Right ventricle myocardium superior (tissue), 1 donor: ENCODE results near the gene RFX1. TPM values are rescaled to one million over a fixed set of nuclear protein-coding genes. Genes with fewer than 3 reads are reported as not detected.
"Not testable (repeated sequence)": the region's sequence is repeated elsewhere in the genome, so short reads cannot be mapped to it uniquely, and the experiment has no call there.

ENCODE experiments used
- ATAC-seq: fragments of 200-7000 bp; cut with Tn5 transposase; one replicate; pipeline ENCODE4 v1.9.1; 2020; ENCODE audit warnings: mild to moderate bottlenecking; ENCODE audit not compliant: poor library complexity
- DNase-seq: peaks from one replicate; pipeline ENCODE4 v3.0.0-alpha.2; 2020
- intact Hi-C: fragments of 100-400 bp; cut with DNase I; formaldehyde crosslinking; loops from one replicate; pipeline ENCODE4 v1.11.2; 2022
- total RNA-seq: library from RNA; stranded (reverse); fragmentation: NEBNext Ultra II Directional; extraction: Animal tissue kit (Norgen Biotek cat#: 25700); gene quantifications from one replicate; pipeline ENCODE4 v1.2.1, GENCODE V29; 2021
- donor health status: DM: no; HTN: yes; CAD: no; lungs with severe emphysema.

RFX1 gene
- total RNA-seq, 1 donor from 2014 or later, result 13.0 TPM

DNA sequence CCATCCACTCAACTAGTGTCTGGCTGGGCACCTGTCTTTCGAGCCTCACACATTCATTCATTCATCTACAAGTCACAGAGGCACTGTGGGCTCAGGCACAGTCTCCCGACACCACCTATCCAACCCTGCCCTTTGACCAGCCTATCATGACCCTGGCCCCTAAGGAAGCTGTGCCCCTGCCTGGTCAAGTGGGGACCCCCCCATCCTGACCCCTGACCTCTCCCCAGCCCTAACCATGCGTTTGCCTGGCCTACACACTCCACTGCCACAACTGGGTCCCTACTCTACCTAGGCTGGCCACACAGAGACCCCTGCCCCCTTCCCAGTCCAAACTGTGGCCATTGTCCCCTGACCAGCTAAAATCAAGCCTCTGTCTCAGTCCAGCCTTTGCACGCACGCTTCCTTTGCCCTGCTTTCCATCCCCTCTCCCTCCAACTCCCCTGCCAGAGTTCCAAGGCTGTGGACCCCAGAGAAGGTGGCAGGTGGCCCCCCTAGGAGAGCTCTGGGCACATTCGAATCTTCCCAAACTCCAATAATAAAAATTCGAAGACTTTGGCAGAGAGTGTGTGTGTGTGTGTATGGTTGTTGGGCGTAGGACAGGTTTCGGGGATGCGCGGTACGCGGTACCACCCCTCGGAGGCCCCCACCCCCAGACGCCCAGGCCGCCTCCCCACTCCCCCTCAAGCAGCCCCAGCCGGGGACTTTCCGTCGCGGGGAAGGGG lies 25.0 kb upstream of the RFX1 start:
- intact Hi-C loops, result no loop called here
- ATAC-seq, result no peak
- DNase-seq, result no peak

DNA sequence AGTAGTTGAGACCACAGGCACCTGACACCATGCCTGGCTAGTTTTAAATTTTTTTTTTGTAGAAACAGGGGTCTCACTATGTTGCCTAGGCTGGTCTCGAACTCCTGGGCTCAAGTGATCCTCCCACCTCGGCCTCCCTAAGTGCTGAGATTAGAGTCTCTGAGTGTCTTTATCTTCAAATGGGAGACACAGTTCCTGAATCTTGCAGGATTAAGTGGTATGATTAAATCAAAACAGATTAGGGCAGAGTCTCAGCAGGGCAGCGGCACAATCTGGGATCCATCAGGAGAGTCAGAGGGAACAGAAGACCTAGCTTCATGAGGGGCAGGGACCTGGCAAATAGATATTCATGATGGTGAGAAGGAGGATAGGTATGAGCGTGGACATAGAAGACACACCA lies 22.8 kb upstream of the RFX1 start:
- ATAC-seq (no peak), DNase-seq (no peak)

DNA sequence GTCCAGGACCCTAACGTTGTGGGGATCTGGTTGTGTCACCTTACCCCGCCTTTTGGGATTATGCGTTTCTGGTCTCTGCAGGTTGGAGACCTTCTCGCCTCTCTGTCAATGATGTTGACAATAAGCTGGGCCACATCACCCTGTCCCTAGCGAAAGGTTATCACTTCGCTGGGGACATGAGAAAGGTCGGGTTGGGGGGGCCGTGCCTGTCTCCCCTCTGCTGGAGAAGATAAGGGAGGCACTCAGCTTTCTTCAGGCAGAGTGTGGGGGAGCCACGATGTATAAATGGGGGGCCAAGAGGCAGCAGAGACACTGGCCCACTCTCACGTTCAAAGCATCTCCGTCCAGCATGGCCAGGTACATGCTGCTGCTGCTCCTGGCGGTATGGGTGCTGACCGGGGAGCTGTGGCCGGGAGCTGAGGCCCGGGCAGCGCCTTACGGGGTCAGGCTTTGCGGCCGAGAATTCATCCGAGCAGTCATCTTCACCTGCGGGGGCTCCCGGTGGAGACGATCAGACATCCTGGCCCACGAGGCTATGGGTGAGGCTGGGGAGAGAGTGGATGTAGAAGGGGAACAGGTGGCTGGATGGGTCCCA lies 21.8 kb upstream of the RFX1 start, which contains the start of gene RLN3:
Gene RLN3 (plus strand): TSS at position 293 of the 595 bp plus-strand sequence. CDS start 57 bp downstream, at position 350.
- ATAC-seq, result no peak
- intact Hi-C loops, result no loop called here

More for the DNA sequence above, 22.8 kb upstream of the RFX1 start:
- intact Hi-C loops, result no loop called here

DNA sequence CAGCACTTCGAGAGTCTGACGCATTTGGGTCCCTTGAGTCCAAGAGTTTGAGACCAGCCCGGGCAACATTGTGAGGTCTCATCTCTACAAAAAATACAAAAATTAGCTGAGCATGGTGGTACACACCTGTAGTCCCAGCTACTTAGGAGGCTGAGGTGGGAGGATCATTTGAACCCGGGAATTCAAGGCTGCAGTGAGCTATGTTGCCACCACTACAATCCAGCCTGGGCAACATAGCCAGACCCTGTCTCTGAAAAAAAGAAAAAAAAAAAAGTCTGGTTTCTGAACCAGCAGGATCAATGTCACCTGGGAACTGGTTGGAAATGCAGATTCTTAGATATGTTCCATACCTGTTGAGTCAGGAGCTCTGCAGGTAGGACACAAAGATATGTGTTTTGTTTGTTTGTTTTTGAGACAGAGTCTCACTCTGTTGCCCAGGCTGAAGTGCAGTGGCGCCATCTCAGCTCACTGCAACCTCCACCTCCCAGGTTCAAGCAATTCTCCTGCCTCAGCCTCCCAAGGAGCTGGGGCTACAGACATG lies 20.6 kb upstream of the RFX1 start:
- DNase-seq, intact Hi-C loops, ATAC-seq: not testable (repeated sequence)

More for the DNA sequence above, 21.8 kb upstream of the RFX1 start, which contains the start of gene RLN3:
- DNase-seq, result no peak

DNA sequence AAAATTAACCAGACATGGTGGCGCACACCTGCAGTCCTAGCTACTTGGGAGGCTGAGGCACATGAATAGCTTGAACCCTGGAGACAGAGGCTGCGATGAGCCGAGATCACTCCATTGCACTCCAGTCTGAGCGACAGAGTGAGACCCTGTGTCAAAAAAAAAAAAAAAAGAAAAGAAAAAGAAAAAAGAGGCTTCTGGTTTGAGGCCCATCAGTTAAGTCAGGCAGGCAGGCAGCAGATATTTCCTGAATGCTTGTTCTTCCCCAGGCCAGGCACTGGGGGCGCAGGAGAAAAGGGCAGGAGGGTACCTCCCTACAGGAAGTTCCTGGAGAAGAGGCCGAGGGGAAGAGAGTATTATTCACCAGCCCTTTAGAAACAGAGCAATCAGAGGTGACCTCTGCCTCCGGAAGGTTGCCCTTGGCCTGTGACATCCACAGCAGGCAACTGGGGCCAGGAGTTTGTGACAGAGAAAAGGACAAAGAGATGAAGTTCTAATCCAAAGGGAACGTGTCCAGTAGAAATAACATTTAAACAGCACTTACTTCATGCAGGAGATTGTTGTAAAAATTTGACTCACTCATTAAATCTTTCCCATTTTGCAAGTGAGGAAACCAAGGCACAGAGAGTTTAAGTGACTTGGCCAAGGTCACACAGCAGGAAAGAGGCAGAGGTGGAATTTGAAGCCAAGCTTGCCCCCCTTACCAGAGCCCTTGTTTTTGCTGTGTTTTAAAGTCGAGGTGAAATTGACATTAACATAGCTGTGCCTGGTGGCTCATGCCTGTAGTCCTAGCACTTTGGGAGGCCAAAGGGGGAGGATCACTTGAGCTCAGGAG lies 17.5 kb upstream of the RFX1 start:
- DNase-seq (peak; percentile 45), ATAC-seq (peak; percentile 73)
- intact Hi-C loops, result no loop called here

DNA sequence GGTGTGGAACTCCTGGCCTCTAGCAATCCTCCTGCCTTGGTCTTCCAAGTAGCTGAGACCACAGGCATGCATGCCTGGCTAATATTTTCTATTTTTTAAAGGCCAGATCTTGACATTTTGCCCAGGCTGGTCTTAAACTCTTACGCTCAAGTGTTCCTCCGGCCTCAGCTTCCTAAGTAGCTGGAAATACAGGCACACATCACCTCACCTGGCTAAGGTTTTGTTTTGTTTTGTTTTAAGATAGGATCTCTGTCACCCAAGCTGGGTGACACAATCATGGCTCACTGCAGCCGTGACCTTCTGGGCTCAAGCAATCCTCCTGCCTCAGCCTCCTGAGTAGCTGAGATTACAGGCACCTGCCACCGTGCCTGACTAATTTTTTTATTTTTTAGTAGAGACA lies 16.3 kb upstream of the RFX1 start:
- intact Hi-C loops, result no loop called here
- ATAC-seq (no peak), DNase-seq (no peak)

DNA sequence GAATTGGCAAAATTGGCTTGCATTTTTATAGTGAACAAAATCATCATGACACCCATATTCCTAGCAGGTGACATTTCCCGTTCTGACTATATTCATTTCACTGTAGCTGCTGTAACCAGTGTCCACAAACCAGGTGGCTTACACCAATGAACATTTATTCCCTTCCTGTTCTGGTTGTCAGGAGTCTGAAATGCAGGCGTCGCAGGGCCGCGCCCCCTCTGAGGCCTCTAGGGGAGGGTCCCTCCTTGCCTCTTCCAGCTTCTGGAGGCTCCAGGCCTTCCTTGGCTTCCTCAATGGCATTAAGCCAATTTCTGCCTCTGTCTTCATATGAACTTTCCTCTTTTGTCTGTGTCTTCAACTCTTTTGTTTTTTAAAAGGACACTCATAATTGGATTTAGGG lies 15.4 kb upstream of the RFX1 start:
- intact Hi-C loops, result no loop called here
- DNase-seq, result no peak
- ATAC-seq, result no peak

DNA sequence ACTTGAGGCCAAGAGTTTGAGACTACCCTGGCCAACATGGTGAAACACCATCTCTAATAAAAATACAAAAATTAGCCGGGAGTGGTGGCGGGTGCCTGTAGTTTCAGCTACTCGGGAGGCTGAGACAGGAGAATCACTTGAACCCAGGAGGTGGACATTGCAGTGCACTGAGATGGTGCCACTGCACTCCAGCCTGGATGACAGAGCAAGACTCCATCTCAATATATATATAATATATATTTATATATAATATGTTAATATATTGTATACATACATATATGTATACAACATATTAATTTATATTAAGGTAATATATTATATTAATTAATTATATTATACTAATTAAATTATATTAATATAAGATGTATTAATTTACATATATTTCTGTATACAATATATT lies 13.6 kb upstream of the RFX1 start:
- DNase-seq, result not testable (repeated sequence)

DNA sequence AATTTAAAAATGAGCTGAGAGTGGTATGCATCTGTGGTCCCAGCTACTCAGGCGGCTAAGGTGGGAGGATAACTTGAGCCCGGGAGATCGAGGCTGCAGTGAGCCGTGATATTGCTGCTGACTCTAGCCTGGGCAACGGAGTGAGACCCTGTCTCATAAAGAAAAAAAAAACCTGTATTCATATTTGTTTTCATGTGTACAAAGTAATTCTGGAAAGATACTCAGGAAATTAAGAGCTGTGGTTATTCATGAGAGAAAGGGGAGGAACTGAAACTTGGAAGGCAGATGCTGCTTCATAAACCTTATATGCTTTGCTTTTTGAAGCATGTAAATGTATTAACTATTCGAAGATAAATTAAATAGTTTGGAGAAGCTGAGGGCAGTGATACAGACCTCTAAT lies 13.0 kb upstream of the RFX1 start:
- ATAC-seq (no peak), DNase-seq (no peak)
- intact Hi-C loops, result no loop called here

More for the DNA sequence above, 13.6 kb upstream of the RFX1 start:
- ATAC-seq, intact Hi-C loops: not testable (repeated sequence)

DNA sequence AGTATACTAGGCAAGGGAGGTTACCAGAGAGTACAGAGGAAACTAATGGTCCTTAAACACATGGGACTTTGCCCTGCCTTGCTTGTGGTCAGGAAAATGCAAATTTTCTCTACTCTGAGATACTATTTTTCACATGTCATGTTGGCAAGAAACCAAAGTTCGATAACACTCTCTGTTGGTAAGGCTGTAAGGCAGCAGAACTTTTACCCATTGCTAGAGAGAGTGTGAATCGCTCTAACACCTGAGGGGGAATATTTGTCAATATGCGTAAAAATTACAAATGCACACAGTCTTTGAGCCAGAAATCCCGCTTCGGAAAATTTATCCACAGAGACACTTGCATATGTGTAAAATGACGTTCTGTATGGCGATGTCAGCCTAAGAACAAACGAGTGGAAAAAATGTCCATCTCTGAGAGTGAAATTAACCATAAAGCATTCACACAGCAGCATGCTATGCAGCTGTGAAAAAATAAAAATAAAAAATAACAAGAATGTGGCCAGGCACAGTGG lies 9.5 kb upstream of the RFX1 start:
- intact Hi-C loops, result no loop called here
- DNase-seq, result no peak
- no peak for ATAC-seq

DNA sequence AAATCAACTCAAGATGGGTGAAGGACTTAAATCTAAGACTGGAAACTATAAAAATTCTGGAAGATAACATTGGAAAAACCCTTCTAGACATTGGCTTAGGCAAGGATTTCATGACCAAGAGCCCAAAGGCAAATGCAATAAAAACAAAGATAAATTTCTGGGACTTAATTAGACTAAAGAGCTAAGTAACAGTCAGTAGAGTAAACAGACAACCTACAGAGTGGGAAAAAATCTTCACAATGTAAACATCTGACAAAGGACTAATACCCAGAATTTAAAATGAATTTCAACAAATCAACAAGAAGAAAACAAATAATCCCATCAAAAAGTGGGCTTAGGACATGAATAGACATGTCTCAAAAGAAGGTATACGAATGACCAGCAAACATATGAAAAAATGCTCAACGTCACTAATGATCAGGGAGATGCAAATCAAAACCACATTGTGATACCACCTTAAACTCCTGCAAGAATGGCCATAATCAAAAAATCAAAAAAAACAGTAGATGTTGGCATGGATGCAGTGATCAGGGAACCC lies 6.3 kb upstream of the RFX1 start:
- no peak for DNase-seq
- intact Hi-C loops, result no loop called here
- ATAC-seq, result no peak

DNA sequence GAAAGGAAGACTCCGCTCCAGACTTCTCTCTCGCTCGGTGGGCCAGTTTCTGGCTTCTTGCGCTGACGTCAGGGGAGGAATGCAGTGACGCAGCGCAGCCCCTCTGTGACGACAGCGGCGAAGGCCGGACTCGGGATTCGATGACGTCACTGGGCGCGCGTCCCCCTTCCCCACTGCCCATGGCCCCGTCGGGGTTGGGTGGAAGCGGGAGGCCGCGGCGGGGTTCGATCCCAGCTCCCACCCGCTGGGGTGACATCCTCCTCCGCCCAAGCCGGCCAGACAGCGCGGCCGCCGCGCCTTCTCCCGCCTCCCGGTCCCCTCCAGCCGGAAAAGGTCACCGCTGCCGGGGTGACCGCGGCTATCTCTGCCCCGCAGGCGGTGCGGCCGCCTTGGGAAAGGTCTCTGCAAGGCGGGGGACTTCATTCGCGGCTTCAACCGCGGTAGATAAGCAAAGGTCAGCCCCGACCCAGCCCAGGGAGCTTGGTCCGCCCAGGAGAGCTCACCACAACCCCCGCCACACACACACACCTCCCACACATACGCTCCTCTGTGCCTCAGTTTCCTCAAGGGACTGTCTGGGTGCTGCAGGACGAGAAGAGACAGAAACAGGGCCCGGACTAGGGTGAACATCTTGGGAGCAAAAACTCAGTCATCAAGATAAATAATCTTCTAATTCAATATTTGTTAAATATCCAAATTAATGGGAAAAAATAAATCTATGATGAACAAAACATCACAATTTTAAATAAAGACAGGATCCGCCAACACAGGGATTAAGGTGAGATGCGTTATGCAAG lies 844 bp upstream of the RFX1 start:
- ATAC-seq (peak; percentile 59), DNase-seq (peak; percentile 93)
- intact Hi-C loops, result no loop called here

DNA sequence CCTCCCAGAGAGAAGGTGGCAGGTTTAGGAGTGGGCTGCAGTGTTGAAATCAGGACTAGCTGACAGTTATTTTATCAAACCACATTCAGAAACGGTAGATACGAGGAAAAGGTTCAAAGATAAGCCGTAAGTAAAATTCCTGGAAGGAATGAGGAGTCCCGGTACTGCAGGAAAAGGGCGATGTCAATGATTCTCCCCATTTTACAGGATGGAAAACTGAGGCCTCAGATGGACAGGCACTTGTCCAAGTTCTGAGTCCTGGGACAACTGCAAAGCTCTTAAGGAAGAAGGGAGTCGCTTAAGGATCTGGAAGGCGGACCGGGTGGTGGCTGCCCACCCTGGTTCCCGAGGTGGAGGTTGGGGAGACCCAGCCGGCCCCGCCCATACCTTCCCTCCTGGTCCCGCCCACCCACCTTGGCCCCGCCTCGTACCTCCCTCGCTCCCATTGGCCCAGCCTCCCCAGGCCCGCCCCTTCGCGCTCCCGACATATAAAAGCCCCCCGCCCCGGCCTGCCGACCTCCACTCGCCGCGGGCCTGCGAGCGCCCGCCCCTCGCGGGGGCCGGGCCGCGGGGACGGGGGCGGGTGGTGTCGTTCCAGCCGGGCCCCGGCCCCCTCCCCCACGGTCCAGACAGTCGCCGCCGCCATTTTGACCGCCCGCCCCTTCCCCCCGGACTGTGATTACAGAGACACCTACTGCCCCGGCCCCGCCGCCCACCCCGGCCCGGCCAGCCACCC lies 603 bp downstream of the RFX1 start:
- peak; percentile 95 for DNase-seq
- ATAC-seq, result peak; percentile 69
- intact Hi-C loops, result no loop called here

DNA sequence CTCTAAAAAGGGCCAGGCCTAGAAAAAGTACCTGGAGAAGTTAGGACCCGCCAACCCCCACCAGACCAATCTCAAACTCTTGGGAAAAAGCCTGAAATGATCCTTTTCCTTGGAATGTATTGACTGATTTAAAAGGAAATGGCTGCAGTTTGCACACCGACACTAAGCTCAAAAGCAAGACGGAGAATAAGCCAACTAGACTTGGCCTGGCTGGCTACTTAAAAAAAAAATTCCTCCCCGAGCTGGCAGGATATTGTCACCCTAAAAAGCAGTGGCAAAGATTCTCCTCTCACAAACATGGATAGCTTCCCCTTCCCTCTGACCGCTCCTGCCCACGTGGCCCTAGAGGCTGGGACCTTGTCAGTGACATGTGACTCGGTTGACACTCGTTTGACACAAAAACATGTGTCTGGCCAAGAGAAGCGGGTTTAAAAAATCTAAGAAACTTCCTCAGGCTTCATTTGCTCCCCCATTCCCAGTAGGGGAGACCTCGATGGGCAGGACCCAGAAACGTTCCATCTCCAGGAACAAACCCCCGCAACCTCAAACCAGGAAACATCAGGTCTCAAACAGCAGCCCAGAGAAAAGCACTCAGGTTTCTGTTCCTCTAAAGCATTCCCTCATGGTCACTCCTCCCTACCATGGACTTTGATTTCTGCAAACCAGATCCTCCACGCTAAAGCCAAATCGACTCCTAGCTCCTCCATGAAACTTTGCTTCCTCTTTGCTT lies 1.3 kb downstream of the RFX1 start:
- ATAC-seq, result peak; percentile 13
- DNase-seq, result peak; percentile 75
- intact Hi-C loops, result no loop called here

DNA sequence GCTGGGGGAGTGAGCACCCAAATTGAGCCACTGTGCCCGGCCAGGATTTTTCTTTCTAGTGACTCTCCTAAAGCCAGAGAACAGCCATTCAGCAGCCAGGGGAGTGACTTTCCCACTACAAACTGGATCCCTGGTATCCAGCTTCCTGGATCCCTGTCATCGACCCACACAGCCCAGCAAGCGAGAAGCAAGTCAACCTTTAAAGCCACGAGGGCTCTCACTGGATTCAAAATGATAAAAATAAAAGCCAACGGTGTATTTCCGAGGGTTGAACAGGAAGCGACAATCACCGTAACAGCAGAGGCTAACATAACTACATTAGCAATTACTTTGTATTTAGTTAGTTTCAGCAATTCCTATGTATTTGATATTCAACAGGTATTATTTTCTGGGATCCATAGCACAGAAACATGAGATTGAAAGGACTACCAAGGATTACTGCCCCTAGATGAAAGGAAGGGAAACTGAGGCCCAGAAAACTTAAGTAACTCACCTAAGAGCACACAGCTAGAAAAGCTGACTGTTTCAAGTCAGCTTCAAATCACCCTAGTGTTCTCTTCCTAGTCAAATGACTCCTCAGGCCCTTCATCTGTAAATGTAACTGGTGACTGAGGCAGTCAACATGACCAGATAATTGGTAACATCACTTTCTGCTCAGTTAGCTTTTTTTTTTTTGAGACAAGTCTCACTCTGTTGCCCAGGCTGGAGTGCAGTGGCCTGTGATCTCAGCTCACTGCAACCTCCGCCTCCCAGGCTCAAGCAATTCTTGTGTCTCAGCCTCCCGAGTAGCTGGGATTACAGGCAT lies 2.7 kb downstream of the RFX1 start:
- no peak for DNase-seq
- intact Hi-C loops, result no loop called here

More for the DNA sequence above, 2.7 kb downstream of the RFX1 start:
- no peak for ATAC-seq
